DOHH2 (cell line): ENCODE results near the gene NKPD1.

Experiments used
- H3F3A ChIP-seq: fragments of 200-600 bp; sonication (generic), shearing (Covaris generic); 2 replicates; pipeline ENCODE4 v1.6.0; 2016; ENCODE audit warnings: antibody characterized with exemption, mild to moderate bottlenecking; ENCODE audit not compliant: control insufficient read depth, insufficient read depth
- H3K27ac ChIP-seq: fragments of 200-600 bp; sonication (generic); 2 replicates; pipeline ENCODE4 v1.5.1; 2014; ENCODE audit warnings: low read depth, mild to moderate bottlenecking, low read length, moderate library complexity
- H3K27me3 ChIP-seq: fragments of 200-600 bp; sonication (generic); 2 replicates; pipeline ENCODE4 v1.6.1; 2014; ENCODE audit warnings: mild to moderate bottlenecking, low read length, mixed read lengths; ENCODE audit not compliant: control insufficient read depth
- H3K36me3 ChIP-seq: fragments of 200-600 bp; sonication (generic); 2 replicates; pipeline ENCODE4 v1.6.1; 2014; ENCODE audit warnings: mild to moderate bottlenecking, low read length, moderate library complexity, mixed read lengths; ENCODE audit not compliant: control insufficient read depth
- H3K4me1 ChIP-seq: fragments of 200-600 bp; sonication (generic); 2 replicates; pipeline ENCODE4 v1.6.1; 2014; ENCODE audit warnings: mild to moderate bottlenecking, low read length, mixed read lengths; ENCODE audit not compliant: control insufficient read depth
- H3K4me2 ChIP-seq: fragments of 200-600 bp; sonication (generic); 2 replicates; pipeline ENCODE4 v1.6.0; 2014; ENCODE audit warnings: mild to moderate bottlenecking, low read length, moderate library complexity
- H3K4me3 ChIP-seq: fragments of 200-600 bp; sonication (generic); 2 replicates; pipeline ENCODE4 v1.5.1; 2014; ENCODE audit warnings: mild to moderate bottlenecking, low read length, mixed read lengths
- H3K79me2 ChIP-seq: fragments of 200-600 bp; sonication (generic); 2 replicates; pipeline ENCODE4 v1.6.1; 2014; ENCODE audit warnings: mild to moderate bottlenecking, low read length, mixed read lengths; ENCODE audit not compliant: control insufficient read depth
- H3K9me2 ChIP-seq: fragments of 200-600 bp; sonication (generic); replicated peaks from 2 replicates; pipeline ENCODE4 v1.6.1; 2014; ENCODE audit warnings: mild to moderate bottlenecking, low read length, mixed read lengths; ENCODE audit not compliant: control insufficient read depth
- H3K9me3 ChIP-seq: fragments of 200-600 bp; sonication (generic); 2 replicates; pipeline ENCODE4 v1.6.1; 2014; ENCODE audit warnings: antibody characterized with exemption, low read length, mixed read lengths; ENCODE audit not compliant: control insufficient read depth, insufficient read depth
- H4K20me1 ChIP-seq: fragments of 200-600 bp; sonication (generic); 2 replicates; pipeline ENCODE4 v1.6.0; 2014; ENCODE audit warnings: low read depth, mild to moderate bottlenecking, antibody characterized with exemption, low read length, moderate library complexity; ENCODE audit not compliant: control insufficient read depth, insufficient read depth
- CTCF ChIP-seq: fragments of 200-600 bp; sonication (generic); IDR thresholded peaks from one replicate; pipeline ENCODE4 v1.5.1; 2014; ENCODE audit warnings: antibody characterized with exemption, mild to moderate bottlenecking, low read depth, low read length; ENCODE audit not compliant: poor library complexity, severe bottlenecking
- EZH2phosphoT487 ChIP-seq: fragments of 200-600 bp; sonication (generic); IDR thresholded peaks from 2 replicates; pipeline ENCODE4 v1.6.1; 2017; ENCODE audit warnings: borderline replicate concordance, mild to moderate bottlenecking, antibody characterized with exemption, low read length, moderate library complexity, mixed read lengths

NKPD1 gene

GRCh38 chr19:45142726-45143110 lies 18.1 kb downstream of the NKPD1 start:
- Histone ChIP-seq H4K20me1 (no peaks in the 10 kb centered on the region), H3K79me2 (peaks cover 15% of the 10 kb centered on the region), H3K4me3 (no peak overlapping the region), H3K9me3 (no peaks in the 10 kb centered on the region), H3K36me3 (peaks cover 11% of the 10 kb centered on the region), H3K27me3 (no peaks in the 10 kb centered on the region), H3F3A (no peaks in the 10 kb centered on the region), H3K4me1 (peaks cover 7% of the 10 kb centered on the region), H3K9me2 (no peaks in the 10 kb centered on the region), H3K4me2 (no peak overlapping the region), H3K27ac (no peak overlapping the region)
- no peak for TF ChIP-seq EZH2phosphoT487
- no peak for TF ChIP-seq CTCF

- Histone ChIP-seq H3K36me3 (peaks cover 11% of the 10 kb centered on the region), H3K27ac (no peak overlapping the region), H4K20me1 (no peaks in the 10 kb centered on the region), H3K9me3 (no peaks in the 10 kb centered on the region), H3F3A (no peaks in the 10 kb centered on the region), H3K9me2 (no peaks in the 10 kb centered on the region), H3K27me3 (no peaks in the 10 kb centered on the region), H3K4me2 (no peak overlapping the region), H3K79me2 (peaks cover 20% of the 10 kb centered on the region), H3K4me1 (peaks cover 13% of the 10 kb centered on the region), H3K4me3 (no peak overlapping the region)
- no peak for TF ChIP-seq EZH2phosphoT487
- TF ChIP-seq CTCF, result no peak
Observed at GRCh38 chr19:45142016-45142725, 18.6 kb downstream of the NKPD1 start.

GRCh38 chr19:45141203-45141900 lies 19.4 kb downstream of the NKPD1 start:
- H3K4me2 ChIP-seq, result no peak overlapping the region
- TF ChIP-seq CTCF (no peak), EZH2phosphoT487 (no peak)
- no peaks in the 10 kb centered on the region for H3K27me3 ChIP-seq
- no peaks in the 10 kb centered on the region for H3F3A ChIP-seq
- no peaks in the 10 kb centered on the region for H3K9me2 ChIP-seq
- peaks cover 21% of the 10 kb centered on the region for H3K4me1 ChIP-seq
- H3K27ac ChIP-seq, result no peak overlapping the region
- H3K36me3 ChIP-seq, result peaks cover 16% of the 10 kb centered on the region
- peaks cover 28% of the 10 kb centered on the region for H3K79me2 ChIP-seq
- no peaks in the 10 kb centered on the region for H3K9me3 ChIP-seq
- H3K4me3 ChIP-seq, result no peak overlapping the region
- H4K20me1 ChIP-seq, result no peaks in the 10 kb centered on the region
